ENCODE measurements around the gene KIRREL3.
A peak's percentile ranks its signal among the peaks of the same experiment; 100 is the strongest.

Gene KIRREL3

DNA sequence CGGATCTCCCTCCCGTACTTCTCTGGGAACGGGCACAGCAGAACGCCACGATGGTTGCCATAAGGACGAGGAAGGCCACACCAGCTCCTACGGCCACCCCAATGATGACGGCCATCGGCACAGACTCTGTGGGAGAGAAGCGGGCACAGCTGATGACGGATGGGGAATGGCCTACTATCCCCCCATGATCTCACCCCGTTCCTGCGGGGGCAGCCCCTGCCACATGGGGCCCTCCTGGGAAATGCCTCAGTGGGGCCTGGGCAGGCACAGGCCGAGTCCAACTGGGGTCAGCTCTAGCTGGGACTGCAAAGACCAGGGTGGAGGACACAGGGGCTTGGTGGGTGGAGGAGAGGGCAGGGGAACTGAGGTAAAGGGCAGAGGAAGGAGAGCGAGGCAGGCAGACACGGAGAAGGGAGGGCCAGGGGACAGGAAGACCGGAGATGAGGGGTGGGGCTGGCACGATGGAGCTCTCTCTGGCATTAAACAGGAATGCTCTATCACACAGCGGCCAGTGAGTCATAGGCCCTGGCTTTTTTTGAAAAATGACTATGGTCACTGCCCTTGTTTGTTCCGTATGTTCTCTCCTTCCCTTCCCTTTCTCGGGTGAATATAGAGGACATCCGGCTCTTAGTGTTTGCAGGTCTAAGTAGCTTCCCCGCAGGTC, 569.0 kb downstream of the KIRREL3 start:
- DNase-seq: no peak

DNA sequence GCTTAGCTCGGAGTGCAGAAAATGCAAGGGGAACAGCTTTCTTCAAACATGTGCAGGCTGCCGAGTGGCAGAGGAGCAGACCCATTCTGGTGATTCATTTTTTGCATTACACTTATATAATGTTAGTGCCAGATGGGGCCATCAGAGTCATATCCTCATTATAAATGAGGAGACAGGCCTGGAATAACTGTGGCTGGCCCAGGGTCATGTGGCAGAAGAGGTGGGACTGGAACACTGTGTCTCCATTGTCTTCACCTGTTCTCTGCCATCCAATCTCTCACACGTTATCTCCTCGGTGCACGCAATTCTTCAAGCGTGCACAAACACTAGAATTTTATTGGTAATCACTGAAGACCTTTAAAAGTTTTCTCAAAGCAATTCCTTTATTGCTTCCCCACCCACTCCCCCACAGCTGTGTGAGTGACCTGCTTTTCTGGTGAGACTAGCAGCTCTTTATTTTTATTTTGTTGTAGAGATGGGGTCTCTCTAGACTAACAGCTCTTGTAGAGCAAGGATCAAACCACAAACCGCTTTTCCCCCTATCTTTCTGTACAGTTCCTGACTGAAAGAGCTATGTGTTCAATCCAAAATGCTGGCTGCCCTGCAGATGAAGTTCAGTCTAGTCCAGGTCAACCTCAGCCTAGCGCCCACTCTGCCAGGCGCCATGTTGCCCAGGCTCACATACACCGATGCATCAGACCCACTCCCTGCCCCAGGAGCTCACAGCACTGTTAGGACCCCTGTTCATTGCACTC, 569.8 kb downstream of the KIRREL3 start:
- no peak for DNase-seq

DNA sequence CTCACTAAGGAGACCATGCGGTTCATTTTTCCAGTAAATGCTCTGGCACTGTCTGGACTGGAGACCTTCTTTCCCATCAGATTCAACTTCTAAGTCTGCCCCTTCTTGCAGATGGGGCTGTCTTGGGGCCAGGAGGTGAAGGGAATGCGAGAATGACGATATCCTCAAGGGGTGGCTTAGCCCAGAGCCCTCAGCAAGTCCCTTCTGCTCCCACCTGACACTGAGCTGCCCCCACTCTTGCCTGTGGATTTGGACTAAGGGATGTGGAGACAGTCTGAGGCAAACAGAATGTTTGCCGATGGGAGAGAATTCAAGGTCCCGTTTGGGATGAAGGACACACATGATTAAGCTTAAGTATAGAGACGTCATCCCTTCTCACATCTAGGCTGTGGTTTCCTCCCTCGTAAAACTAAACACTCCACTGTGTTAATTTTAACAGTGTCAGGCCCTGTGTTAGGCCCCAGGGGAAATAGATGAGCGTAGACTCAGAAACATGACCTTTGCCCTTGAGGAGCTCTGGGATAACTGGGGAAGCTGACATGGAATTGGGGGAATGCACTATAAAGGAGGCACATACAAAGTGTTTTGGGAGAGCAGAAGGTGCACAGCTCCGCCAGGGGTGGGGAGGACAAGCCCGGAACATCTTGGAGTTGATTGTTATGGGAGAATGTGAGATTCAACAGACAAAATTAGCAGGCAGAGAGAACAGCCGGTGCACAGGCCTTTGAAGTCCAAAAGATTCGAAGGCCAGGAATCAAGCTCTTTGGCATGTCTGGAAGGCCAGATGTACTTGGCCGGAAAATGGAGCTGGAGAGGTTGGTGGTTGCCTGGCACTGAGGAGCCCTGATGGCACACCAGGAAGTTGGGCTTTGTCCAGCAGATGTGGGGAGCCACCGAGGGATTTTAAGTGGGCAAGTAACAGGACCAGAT, 573.5 kb downstream of the KIRREL3 start:
- no peak for DNase-seq

DNA sequence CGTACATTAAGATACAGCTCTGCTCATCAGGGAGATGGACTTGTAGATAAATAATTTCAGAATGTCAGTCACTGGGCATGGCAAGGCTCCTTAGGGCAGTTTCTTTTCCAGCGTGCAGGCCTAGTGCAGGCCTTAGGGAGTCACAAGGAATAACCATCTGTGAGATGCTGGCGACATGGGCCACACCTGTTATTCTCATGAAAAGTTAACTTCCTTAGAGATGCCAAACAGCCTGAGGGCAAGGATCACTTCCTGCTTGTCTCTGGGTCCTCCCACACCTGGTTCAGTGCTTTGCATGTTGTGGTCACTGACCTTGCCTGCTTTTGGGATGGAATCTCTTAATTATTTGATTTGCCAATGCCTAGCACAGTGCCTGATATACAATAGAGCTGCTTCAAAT, 574.5 kb downstream of the KIRREL3 start:
- no peak for DNase-seq

DNA sequence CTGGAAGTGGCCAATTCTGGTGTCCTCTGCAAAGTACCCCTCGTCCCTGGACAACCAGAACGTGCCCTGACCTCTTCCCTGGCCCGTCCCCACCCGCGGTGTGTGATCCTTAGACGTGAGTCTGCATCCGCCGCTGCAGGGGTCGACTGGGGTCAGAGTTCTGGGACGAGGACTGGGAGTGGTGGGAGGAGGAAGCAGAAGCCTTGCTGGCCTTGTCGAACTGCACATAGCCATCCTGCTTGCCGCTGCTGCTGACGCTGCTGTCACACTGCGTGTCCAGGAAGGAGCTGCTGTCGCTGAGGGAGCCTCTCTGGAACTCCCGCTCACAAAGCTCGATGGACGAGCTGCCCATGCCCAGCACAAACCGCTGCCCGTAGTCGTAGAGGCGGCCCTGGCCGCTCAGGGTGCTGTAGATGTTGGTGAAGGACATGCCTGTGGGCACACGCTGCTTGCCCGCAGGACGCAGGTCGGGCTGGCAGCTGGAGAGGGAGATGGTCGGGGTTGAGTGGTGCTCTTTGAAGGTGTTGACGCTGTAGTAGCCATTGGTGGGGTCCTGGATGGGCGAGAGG, 576.0 kb downstream of the KIRREL3 start:
- DNase-seq: no peak

DNA sequence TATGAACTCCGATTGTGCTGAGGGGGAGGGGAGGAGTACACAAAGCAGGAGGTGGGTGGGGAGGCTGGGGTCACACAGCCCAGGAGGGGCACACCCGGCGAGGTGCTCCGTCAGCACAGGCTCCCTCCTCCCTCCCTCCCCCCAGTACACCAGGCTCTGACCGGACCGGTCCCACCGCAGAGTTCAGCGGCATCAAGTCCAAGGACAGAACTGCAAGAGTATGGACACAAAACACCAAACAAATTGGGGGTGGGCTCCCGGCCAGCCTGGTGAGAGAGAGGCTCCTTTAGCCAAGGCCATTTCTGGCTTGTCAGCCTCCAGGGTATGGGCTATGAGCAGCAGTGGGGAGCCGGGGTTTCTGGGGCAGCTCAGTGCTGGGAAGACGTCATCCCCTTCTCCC, 576.8 kb downstream of the KIRREL3 start:
- no peak for DNase-seq

DNA sequence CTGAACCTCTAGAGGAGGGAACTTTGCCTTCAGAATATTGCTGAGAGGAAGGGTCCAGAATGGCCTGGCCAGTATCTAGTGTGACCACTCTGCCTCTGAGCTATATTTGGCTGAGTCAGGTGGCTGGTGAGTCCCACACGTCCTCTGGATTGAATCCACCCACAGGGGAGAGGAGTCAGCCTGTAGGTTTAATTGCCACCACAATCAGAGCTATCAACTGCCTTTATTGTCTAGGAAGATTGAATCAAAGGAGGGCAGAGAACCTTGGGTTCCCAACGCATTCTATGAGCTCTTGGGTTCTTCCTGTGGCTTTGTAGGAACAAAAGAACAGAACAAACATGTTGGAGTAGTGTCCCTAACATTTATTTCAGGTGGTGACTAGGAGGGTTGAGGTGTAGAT, 577.4 kb downstream of the KIRREL3 start:
- no peak for DNase-seq

DNA sequence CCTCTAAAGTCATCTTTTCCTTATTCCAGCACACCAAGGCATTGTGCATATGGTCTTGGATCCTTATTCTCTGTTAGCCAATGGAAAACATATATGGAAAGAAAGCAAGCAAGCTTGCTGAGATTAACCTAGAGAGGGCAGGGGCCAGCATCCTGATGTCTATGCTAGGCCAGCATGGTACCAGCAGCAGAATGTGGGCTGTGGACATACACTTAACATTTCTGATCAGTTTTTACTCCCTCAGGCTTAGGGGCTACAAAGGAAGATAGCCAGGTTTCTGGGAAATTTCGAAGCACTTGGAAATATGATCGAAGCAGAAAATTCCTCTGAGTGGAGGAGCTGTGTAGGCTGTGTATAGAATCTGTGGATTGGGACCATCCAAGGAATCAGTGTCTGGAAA, 578.1 kb downstream of the KIRREL3 start:
- no peak for DNase-seq

DNA sequence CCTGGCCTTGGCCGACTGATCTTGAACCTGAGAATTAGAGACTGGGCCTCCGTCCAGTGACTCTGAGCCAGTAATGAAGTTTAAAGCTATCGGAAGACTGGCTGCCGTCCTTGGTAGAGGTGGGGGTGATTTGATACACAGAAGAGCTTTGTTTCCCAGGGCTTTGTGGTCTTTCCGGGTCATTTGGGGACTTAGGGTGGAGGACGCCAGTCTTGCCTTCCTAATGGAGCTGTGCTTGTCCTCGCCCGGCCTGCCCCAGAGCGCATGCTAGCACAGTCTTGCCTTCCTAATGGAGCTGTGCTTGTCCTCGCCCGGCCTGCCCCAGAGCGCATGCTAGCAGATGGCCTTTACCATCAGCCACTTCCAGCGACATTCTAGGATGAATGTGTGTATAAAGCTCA, 579.3 kb downstream of the KIRREL3 start:
- DNase-seq: no peak

DNA sequence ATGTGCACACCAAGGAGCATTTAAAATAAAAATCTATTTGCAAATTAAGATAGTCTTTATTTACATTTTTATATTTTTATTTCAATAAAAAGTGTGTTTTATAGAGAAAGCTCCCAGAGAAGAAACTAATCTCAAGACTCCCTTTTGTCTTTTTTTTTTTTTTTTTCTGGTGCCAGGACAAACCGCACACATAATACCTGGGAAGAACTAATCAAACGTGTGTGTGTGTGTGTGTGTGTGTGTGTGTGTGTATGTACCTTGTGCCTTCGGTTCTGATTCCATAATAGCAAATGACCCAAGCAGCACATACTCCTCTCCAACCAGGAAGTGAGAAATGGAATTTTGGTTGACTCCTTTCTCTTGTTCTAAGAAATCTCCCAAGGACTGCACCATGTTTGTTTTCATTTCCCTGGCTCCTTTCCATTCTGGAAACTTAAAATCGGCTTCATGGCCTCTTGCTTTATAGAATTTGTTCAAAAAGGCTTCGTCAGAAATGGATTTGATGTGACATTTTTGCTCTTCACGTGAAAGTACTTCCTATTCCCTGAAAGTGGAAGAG, 579.8 kb downstream of the KIRREL3 start:
- DNase-seq: no peak

DNA sequence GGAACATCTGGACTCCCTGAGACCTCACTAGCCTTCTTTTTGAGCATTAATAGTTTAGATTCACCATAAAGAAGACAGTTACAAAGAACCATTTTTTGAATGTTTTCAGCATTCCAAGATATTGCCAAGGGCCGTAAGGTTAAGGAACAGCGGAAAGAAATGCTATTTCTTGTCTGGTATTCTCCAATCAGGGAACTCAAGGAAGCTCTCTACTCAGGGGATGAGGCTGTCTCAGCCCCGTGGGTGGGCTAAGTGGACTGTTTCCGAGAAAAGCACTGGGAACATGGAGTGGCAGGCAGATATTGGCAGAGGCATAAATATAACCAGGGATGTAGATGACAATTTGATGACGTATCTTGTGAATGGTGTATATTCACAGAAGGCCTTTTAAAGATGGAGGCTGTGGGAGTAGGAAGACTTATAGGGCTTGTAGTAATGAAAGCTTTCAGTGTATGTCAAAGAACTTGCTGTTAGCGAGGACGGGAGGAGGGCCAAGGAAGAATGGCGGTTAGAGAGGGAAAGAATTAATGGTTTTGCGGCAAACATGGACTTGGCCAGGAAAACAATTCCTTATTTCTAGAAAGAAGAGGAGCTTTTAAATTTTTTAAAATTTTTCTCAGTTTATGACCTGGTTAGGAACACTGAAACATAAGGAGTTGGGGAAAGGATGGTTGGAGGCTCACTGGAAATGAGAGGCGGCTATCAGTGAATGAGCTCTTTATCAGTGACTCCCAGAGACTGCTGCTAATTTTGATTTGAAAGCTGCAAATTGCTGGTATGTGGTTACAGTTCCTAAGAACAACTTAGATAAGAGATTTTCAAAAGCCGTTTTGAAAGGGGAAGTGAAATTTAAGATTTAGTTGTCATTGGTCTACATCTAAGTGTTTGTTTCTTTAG, 580.5 kb downstream of the KIRREL3 start:
- DNase-seq: no peak

DNA sequence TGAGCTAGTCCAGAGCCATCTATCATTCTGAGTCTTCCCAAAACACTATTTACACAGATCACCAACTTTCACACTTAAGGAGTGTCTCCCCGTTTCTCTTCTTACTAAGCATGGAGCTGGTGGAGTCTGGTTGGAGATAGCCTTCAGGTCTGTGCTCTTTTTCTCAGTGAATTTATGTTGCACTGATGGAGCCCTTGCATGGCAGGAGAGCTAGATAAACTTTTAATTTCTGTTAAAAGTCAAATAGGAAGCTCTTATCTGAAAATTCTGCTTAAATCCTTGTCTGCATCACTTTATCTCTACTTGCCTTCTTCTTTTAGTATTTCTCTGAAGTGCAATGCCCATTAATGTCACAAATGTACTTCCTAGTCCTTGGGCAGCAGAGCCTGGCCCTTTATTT, 581.7 kb downstream of the KIRREL3 start:
- DNase-seq: no peak

DNA sequence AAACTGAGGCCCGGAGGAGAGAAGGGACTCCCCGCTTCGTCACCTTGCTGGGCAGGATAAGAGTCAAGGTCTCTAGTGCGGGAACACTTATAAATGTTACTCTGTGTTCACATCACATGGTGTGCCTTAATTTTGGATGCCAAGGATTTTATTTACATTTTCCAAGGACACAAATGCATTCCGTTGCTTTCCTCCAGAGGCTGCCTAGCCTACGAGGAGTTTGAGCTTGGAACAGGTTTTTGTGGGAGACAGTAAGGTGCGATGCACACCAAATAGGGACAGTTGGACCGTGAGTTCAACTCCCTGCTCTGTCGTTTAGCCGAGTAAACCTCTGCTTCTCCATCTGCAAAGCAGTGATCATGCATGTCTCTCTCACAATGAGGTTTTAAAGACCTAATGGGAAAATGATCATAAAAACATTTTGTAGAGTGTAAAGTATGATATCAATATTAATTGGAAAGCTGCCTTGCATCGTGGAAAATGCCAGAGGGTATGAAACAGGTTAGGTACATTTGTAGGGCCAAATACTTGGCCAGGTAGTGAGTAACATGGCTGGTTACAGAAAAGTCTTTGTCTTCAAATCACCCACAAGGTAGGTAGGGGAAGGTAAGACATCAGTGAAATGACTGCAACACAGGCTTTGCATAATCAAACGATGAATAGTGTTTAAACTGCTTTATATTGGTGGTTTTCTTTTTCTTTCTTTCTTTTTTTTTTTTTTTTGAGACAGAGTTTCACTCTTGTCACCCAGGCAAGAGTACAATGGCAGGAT, 583.3 kb downstream of the KIRREL3 start:
- no peak for DNase-seq

DNA sequence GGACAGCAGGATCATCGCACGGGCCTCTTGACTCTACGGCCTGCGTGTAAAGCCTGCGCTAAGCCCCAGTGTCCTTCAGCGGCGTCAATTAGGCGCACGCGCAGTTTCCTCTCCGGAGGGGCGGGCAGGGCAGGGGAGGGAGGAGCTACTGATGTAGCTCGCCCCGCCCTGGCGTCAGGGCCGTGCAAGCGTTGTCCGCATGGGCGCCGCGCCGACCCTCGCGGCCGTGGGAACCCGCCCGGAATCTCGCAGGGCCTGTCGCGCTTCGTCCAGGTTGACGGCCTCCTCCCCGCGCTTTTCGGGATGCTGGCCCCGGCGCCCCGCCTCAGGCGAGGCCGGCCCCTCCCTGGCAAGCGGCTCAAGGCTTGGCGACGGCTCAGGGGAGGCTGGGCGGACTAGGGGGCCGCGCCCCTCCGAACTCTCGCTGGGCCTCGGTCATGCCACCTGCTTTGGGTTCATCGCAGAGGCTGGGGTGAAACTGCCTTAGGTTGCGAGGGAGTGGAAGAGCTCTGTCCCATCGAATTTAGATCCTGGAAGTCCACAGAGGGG, 584.0 kb downstream of the KIRREL3 start:
- DNase-seq: peak in 5 of 6 experiments; percentile 29 to 55 (median 48)

DNA sequence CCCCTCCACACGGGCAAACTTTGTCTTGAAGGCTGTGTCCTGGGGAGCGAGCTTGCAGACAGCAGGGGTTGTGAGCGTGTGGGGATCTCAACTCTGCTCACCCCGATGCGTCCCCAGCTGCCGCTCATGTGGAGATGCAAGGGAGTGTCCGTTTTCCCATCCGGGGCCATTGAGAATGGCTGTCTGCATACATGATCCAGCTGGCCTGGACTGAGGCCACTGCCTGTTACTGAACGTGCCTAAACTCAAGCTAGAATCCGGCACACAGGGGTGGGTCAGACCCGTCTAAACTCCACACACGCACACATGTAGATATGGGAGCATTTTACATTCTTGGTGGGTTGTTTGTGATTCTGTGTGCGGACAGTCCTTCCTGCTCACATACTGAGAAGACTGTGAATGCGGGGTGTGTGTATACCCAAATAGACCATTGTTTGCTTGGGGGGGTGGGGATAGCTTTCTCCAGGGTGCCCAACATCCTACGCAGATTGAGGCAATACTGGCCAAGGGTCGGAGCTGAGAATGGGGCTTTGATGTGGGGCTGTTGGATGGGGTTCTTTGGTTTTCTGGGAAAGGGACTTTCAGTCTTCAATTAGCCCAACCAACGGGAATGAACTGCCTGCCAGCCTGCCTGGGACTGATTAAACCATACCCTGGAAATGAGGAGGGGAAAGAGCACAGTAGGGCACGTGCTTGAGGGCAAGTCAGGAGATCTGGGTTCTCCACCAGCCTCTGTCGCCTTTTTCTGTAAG, 584.7 kb downstream of the KIRREL3 start:
- DNase-seq: no peak

DNA sequence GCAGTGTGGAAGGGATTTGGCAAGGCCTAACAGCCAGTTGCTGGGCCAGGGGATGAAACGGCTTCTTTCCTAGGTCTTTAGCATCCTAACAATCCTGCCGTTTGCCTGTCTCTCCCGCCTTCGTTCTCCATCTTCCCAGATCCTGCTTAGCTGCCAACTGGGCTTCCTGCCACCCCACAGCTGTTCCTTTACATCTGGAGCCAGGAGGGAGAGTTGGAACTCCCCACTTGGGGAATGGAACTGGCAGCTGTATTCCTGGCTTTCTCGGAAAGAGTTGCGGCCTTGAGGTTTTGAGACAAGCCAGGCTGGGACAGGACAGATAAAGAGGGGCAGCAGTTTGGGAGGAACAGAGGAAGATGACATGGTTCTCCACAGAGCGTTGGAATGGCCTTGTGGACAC, 585.4 kb downstream of the KIRREL3 start:
- DNase-seq: no peak

DNA sequence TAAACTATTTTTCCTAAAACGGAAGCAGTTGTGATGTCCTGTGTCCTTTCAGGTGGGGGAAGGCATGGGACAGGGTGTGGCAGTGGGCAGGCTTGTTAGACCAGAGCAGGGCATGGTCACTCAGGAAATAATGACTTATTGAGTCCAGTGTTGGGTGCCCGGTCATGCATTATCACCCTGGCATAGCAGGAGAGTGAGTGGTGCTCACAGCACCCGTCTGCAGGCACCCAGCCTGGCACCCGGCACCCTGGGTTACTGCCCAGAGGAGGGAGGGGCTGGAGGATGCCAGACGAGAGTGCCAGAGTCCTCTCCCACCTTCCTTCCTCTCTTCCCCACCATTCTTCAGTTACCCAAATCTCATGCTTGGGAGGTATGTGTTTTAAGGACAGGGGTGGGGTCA, 586.0 kb downstream of the KIRREL3 start:
- no peak for DNase-seq

DNA sequence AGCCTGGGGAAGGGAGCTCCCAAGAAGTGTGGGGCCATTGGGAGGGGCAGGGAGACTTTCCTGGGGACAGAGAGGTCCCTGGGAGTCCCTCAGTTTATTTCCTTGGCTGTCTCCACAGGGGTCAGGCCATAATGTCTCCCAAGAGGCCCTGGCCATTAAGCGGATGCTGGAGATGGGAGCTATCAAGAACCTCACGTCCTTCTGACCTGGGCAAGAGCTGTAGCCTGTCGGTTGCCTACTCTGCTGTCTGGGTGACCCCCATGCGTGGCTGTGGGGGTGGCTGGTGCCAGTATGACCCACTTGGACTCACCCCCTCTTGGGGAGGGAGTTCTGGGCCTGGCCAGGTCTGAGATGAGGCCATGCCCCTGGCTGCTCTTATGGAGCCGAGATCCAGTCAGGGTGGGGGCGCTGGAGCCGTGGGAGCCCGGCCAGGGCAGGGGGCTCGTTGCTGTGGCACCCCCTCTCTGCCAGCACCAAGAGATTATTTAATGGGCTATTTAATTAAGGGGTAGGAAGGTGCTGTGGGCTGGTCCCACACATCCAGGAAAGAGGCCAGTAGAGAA, 586.6 kb downstream of the KIRREL3 start:
- no peak for DNase-seq

DNA sequence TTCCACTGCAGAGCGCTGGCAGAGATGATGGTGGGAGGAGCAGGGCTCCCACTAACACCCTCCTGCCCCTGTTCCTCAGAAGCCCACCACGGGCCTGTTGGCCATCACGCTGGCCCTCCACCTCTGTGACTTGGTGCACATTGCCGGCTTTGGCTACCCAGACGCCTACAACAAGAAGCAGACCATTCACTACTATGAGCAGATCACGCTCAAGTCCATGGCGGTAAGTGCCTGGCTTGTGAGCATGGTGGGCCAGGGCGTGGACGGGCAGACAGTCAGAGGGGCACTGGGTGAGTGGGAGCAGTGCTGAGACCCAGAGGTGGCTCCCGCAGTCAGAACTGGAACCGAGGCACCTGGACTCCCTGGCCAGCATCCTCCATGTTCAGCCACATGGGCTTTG, 587.1 kb downstream of the KIRREL3 start:
- no peak for DNase-seq

DNA sequence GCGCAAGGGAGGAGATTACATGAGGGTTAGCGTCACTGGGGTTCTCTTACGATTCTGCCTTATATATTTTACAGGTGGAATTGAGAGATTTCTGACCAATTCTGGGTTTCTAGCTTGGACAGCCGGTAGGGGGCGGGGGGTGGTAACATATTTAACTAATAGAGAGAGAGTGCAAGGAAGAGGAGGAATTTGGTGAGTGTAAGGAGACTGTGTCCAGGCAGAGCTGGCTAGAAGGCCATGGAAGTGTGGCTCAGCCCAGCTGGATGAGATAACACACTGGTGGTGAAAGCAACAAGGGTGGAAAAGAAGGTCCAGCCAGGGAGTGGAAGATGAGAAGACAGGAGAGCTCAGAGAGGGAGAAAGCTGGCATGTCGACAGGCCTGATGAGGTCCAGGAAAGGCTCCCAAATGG, 588.6 kb downstream of the KIRREL3 start:
- DNase-seq: no peak

Measured in stimulated activated naive CD4-positive, alpha-beta T cell (primary cell).